GM19328 (cell line): ENCODE data around the gene BID.

Experiments used
- ATAC-seq: cut with Tn5 transposase; IDR thresholded peaks from one replicate; pipeline ENCODE4 v1.9.1; 2021; ENCODE audit warnings: mild to moderate bottlenecking, moderate library complexity; ENCODE audit not compliant: unreplicated experiment

The BID gene

GRCh38 chr22:17784776-17785175 lies 10.5 kb upstream of the BID start:
- no peak for ATAC-seq

- ATAC-seq, result no peak
Measured at GRCh38 chr22:17783773-17784480, 9.7 kb upstream of the BID start.

- no peak for ATAC-seq
Measured at GRCh38 chr22:17783312-17783711, 9.0 kb upstream of the BID start.

DNA sequence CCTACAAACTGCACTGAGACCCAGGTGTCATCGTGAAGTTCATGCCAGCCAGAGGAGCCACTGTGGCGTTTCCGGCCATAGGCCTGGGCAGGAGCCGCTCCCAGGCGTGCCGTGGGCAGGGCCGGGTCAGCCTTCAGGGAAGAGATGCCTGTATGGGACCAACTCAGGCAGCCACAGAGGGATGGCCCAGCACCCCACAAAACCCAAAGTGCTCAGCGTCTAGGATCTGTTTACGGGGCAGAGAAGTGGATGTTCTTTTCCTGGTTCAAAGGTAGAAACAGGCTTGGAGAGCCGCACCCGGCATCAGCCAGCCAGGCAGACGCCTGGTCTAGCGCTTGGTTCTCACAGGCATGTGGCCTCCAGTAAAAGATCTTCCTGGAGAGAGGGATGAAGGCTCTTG lies 8.4 kb upstream of the BID start:
- no peak for ATAC-seq

GRCh38 chr22:17782158-17782557 lies 7.9 kb upstream of the BID start:
- ATAC-seq, result no peak

DNA sequence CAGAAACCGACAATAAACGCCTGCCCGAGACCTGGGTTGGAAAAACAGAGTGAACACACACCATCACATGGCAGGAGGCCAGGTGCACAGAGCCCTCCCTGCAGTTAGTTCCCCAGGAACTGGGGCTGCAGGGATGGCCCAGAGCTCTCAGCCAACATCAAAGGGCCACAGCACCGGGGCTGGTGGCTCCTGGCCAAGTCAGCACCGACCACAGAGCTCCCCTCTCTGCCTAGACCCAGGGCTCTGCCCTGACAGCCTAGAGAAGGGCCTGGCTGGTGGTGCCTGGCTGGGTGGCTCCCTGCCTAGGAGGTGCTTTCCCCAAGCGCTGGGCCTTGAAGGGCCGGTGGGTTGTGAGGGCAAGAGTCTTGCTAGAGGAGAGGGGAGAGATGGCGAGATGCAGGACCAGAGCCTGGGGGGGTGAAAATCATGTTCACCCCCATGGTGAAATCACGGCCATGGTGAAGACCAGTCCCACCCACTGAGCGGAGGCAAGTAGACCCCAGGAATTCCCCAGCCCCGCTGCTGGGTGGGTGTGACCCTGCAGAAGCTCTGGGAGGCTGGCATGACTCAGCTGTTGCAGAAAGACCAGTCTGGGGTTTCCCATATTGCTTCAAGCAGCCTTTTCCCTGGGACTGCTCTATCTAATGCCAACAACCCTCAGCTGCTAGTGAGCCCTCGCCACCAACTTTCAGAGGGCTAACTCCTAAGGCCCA lies 7.2 kb upstream of the BID start:
- ATAC-seq, result no peak

DNA sequence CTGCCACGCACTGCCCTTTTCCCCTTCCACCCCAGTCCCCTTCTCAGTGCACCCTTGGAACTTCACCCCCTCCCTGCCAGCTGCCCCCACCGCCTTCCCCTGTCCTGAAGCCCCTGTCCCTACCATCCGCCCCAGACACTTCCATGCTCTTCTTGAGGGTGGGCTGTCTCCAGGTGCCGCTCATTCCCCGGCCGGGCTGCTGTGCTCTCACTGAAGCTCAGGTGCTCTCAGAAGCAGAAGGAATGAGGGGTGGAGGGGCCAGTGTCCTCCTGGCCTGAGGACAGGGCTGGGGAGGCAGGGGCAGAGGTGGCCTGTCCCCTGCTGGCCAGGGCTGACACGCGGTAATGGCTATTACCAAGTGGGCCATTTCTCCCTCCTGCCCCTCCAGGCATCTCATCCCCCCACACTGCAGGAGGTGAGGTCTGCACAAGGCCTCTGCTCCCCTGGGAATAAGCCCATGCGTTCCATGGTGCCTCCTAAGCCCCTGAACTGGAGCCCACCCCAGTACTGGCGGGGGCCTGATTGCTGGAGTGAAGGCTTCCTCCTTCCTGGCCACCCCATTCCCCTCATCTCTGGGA lies 6.6 kb upstream of the BID start:
- ATAC-seq, result no peak

DNA sequence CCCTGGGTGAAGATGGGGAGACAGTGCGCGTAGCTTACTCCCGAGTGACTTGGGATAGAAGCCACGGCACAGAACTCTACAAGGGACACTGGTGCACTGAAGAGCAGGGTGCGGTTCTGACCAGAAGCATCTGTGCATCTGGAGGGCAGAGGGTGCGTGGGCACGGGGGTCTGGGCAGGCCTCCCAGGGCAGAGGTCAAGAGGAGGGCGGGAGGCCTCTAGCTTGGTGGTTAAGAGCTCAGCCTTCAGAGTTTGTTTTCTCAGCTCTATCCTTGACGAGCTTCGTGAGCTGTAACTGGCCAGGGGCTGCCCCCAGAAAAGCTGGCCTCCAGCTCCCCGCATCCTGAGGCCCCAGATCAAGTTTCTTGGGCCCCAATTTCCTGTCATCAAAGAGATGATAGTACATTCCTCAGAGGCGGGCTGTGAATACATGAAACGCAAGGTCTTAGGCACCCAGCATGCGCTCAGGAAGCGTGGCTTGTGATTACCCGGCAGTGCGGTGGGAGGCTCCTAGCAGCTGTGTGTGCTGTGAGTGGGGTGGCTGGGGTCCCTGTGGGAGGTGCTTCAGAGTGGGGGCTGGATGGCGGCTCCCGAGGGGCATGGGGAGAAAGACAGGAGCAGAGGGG lies 6.0 kb upstream of the BID start:
- no peak for ATAC-seq

- peak; percentile 36 for ATAC-seq
Measured at GRCh38 chr22:17779286-17780115, 5.2 kb upstream of the BID start.

DNA sequence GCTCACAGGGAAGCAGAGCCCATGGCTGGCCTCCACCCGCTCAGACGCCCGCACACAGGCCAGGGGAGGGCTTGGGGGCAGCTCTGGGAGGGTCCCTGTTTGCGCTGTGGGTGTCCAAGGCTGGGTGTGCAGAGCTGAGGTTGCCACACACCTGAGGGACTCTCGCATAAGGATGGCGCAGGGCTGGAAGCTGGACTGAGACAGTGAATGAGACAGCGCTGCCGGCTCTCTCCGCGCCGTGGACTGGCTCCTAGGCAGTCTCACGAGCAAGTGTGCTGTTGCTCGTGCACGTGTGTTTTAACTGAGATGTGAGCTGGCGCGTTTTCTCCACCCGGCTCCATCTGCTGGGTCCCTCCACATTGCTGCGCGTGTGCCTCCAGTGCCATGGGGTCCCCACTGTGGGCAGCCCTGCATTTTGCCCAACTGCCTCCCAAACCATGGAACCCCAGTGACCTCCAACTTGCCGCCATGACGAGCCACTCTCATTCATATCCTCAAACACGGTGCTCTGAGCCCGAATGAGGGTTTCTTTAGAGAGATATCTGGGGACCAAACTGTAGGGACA lies 4.2 kb upstream of the BID start:
- ATAC-seq, result no peak

DNA sequence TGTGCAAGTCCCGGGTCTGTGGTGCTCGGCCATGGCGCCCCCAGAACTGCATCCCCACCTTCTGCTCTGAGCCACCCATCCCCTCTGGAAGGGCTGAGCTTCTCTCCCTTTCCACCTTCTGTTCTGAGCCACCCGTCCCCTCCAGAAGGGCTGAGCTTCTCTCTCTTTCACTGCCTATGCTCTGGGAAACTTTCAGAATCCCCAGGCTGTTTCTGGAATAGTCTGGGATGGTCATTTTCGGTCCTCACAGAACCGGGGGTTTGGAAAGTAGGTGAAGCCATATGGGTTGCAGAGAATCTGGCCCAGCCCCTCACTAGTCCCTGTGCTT lies 3.4 kb upstream of the BID start:
- ATAC-seq, result no peak

DNA sequence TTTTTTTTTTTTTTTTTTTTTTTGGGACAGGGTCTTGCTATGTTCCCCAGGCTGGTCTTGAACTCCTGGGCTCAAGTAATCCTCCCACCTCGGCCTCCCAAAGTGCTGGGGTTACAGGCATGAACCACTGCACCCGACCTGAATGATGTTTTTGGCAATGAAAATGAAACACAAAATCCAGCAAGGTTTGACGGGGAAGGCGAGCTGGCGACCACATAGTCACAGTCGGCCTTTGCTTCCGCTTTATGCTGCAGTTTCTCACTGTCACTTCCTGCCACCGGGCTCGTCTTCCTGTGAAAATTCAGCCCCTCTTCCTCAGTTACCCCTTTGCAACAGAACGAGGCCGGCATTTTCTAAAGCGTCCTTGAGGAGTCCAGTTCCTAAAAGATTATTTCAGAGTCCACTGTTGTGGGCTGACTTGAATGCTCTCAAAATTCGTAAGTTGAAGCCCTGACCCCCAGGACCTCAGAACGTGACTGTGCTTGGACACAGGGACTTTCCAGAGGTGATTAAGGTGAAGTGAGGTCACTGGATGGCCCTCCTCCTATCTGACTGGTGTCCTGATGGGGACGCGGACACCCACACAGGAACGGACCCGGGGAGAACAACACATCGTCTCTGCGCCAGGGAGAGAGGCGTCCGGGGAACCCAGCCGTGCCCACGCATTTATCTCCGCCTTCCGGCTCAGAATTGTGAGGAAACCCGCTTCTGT lies 2.9 kb upstream of the BID start:
- no peak for ATAC-seq

GRCh38 chr22:17775781-17776465 lies 1.7 kb upstream of the BID start:
- no peak for ATAC-seq

- ATAC-seq, result no peak
Measured at GRCh38 chr22:17774926-17775685, 837 bp upstream of the BID start.

GRCh38 chr22:17773606-17774205 lies 563 bp downstream of the BID start:
- ATAC-seq, result no peak

DNA sequence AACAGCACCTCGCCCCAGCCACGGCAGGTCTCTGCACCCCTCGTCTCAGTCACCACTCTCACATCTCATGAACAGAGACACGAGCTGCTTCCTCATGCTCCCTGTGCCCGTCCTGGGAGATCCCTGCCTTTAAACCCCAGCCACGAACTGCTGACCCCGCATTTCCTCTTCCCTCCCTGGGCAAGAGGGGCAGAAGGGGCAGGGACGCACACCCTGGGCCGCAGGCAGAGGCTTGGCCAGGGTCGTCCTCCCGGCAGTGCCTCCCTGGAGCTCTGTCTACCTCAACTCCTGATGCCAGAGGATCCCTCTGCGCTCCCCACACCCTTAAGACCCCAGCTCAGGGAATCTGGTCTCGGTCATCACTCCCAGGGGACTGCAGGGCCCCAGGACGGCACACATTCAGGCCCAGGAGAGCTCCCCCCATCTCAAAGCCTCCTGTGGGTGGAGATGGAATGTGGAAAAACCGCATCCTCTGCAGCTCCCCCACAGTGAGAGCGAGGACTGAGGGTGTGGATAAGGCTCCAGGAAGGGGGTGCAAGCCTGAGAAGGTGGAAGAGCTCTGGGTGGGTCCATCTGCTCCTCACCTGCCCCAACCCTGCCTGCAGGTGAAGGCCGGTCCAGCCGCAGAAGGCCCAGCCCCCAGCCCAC lies 1.2 kb downstream of the BID start:
- no peak for ATAC-seq

- no peak for ATAC-seq
Measured at GRCh38 chr22:17772249-17772957, 1.9 kb downstream of the BID start.
